CD4-positive, alpha-beta T cell treated with Interleukin-17A for 1 hour (primary cell): Measurements from ENCODE around the gene PEG3.

Experiments used
- DNase-seq: peaks from one replicate; pipeline ENCODE4 v3.0.0-alpha.2; 2020

PEG3 gene

DNA sequence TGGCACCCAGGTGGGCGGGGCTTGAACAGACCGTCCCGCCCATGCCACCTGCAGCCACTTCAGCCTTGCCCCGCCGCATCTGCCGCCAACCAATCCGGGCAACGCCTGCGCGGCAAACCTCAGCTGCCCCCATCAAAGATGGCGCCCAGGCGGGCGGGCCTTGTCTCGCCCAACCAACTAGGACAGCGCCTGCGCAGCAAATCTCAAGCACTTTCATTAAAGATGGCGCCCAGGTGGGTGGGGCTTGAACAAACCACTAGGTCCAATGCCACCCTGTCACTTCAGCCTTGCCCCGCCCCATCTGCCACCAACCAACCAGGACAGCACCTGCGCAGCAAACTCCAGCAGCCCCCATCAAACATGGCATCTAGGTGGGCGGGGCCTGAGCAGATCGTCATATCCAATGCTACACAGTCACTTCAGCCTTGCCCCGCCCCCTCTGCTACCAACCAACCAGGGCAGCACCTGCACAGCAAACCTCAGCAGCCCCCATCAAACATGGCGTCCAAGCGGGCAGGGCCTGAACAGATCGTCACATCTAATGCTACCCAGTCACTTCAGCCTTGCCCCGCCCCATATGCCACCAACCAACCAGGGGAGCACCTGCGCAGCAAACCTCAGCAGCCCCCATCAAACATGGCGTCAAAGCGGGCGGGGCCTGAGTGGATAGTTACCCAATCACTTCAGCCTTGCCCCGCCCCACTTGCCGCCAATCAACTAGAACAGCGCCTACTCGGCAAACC is 1.4 kb downstream of the PEG3 start:
- DNase-seq: peak; percentile 39

DNA sequence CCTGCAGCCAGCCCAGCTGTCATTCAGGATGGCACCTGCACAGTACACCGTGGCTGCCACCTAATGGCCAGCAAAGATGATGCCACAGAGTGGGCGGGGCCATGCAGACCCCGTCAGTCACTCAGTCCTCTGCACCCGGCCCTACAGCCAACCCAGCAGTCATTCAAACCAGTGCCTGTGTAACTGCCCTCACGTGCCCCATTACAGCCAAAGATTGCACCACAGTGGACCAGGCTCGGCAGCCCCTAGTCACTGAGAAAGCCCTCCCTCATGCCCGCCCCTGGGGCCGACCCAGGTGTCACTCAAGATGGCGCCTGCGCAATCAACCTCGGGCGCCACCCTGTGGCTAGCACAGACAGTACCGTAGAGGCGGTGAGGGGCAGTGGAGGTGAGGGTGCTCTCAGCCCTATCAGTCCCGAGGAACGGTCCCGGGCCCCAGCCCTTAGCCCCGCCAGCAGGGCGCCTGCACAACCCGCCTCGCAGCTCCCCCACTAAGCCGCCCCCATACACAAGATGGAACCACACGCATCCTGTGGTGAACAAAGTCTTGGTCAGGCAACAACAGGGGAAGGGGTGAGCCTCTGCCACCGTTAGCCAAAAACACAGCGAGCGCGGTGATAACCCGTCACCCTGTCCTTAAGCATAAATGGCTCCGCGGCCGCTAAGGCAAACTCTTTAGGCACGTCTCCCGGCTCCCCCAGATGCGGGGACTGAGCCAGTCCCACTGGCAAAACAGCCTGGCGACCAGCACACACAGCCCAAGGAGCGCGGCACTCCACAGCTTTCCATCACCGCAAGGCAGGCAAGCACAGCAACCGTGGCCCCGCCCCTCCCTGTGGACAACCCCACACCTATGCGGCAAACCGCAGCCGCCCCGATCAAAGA is 2.3 kb downstream of the PEG3 start:
- peak; percentile 2 for DNase-seq

DNA sequence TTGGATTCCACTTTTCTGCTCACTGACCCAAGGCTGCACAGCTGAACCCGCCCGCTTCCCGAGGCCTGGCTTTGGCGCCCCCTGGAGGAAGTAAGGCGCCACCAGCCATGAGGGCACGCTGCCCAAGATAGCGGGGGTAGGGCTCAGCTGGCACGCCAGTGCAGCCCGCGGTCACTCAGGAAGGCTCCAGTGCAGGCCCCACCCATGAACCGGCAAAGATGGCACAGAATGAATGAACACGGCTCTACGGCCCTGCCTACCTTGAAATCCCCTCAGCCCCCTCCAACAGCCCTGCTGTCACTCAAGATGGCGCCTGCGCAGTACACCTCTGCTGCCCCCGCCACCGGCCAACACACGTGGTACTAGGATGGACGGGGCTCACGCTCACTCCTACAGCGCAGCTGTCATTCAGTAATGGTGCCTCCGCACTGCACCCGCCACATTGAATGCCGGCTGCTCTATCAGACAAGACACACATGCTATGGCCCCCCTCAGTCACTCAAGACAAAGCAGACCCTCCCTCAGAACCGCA is 3.0 kb downstream of the PEG3 start:
- DNase-seq: no peak

DNA sequence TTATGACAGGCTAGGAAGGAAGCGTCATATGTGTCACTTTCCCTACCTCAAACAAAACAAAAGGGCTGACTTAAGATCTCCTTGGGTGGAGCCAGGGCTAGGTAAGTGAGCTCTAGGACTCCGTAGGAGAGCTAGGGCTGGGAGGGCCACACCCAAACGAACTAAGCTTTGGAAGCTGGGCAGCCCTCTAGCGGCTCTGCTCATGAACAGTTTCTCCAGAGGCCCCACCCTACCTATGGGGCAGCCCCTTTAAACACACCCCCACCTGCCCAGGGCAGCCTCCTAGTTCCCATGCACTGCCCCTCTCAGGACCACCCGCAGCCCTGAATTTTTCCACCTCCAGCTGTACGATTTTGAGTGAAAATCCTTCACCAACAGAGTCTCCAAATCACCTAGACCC is 3.5 kb downstream of the PEG3 start:
- no peak for DNase-seq

DNA sequence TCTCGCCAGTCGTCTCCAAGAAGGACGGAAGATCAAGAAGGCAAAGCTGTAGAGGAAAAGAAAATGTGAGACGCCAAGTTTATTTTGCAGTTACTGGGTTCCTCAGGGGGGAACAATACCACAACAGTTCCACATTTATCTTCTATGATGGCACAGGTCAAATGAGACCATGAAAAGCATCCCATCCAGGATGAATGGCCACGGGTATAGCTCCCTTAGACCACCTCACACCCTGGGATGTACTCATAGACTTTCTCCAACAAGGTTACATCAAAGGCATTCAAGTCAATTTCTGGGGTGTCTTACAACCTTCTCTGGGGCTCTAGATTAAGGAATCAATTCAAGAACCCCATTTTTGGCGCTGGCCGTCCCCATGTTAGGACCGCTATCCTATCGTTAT is 4.5 kb downstream of the PEG3 start:
- DNase-seq: no peak

DNA sequence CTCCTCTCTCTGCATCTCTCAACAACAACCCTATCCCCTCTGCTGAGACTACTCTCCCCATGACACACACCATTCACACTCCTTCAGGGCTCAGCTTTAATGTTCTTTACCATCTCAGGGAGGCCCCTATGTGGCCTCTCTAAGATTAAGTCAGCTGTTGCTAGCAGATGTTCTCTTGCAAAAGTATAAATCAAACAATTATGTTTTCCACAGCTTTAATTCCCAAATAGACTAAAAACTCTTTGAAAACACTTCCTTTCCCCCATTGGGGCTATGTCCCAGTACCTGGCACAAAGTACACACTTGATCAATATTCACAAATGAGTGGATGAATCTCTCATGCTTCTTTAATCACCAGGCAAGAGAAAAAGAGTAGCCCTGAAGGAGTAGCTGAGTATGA is 5.1 kb downstream of the PEG3 start:
- no peak for DNase-seq

DNA sequence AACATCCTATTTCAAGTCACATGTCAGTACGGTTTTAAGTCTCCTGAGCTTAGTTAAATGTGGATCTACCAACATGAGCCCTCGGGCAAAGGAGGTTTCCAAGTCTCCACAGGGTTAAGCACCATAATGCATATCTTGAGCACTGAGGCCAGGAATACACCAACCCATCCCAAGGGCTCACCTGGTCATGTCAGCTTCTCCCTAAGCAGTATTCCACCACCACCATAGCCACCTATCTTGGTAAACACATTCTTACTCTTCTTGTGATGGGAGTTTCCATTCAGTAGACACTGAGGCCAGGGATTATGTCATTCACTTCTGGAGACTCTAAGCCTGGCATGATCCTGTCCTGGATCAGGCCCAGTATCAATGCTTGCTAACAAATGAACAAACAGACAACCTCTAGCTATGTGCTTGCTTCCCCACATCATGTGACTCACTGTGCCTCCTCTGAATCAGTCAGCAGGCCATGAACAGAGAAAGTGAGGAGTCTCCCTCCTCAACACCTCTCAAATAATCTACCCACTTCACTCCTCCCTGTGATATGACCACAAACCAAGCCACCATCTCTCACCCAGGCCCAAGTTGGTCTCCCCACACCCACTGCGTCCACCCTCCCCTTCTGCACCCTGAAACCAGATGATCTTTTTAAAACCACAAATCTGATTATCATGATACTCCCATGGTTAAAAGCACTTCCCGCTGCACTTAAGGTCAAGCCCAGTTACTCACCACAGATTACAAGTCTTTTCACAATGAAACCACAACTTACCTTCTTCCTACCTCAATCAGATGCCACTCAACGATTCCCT is 5.8 kb downstream of the PEG3 start:
- DNase-seq: no peak

DNA sequence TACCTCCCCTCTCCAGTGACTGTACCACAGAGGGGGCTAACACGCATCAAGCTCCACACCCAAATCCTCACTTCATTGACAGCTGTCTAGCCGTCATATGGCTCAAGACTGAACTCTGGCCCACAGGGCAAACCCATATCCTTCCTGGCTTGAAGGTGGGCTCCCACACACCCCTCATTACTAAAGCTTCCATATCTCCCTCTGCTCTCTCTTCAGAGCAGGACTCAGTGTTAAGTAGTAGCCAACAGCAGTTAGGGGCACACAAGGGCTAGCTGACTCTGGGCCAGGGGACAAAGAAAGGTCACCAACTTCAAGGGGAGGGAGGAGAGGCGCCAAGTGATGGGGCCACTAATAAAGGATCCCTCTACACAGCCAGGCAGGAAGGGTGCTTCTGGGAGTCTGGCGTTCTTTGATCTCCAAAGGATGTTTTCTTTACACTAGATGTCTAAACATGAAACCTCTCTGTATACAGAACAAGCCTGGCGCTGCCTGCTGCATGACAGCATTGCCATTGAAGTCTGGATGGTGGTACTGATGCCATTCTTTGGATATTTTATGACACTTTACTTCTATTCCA is 8.1 kb downstream of the PEG3 start:
- DNase-seq: no peak

DNA sequence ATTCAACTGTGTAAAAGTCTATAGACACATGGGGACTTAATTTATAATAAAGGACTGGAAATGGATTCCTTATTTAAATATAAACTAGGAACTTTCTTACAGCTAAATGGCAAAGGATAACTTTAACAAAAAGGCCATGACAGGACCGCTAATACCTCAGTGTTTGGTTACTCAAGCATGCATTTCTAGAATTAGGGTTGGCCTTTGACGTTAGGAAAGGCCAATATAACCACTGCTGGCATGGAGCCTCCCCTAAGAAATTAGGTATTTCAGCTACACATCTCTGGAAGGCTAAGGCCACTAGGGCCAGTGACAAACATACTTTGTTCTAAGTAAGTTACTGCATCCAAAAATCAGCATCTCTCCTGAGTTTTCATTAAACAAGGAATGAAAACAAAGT is 9.3 kb downstream of the PEG3 start:
- no peak for DNase-seq

DNA sequence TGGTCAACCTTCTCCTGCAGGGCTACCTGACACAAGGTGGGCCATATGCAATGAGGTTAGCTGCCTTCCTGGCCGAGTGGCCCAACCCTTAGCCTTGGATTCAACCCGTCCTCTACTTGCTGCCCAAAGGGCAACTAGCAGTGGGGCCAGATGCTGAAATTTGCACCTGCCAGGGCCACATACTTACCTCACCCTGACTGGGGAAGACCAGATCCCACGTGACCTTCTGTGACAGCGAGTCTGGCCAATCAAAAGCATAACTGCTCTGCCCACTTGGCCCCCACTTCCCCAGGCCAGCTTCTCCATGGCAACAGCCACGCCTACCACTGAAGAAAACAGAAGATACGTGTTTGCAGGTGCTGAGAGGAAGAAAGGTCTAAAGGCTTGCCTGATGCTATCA is 10.9 kb downstream of the PEG3 start:
- no peak for DNase-seq

DNA sequence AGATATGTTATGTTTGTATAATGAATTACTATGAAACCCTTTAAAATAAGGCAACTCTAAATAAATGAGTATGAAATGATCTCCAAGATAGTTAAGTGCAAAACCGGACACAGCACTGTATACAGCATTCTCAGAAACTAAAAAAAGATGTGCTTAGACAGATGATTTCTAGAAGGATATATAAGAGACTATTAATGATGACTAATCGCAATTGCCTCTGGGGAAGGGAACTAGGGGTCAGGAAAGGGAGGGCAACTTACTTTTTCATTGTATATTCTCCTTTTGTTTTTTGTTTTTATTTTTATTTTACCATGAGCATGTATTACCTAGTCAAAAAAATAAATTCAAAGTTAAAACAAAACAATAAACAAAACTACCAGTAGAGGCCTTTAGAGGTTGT is 12.8 kb downstream of the PEG3 start:
- no peak for DNase-seq

DNA sequence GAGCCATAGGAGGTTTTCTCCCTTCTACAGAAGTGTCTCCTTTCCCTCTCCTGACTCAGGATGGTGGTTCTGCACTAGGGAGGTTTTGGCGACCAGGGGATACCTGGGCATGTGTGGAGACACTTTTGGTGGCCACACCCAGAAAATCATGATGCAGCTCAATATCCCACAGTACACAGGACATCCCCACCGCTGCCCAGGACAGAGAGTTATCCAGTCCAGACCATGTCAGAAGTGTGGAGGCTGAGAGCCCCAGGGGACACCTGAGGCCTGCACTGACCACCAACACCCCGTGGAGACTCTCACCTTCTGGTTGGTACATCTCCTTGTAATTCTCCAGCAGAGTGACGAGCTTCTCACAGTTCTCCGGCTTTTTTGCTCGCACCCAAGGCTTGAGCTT is 16.6 kb downstream of the PEG3 start:
- no peak for DNase-seq

DNA sequence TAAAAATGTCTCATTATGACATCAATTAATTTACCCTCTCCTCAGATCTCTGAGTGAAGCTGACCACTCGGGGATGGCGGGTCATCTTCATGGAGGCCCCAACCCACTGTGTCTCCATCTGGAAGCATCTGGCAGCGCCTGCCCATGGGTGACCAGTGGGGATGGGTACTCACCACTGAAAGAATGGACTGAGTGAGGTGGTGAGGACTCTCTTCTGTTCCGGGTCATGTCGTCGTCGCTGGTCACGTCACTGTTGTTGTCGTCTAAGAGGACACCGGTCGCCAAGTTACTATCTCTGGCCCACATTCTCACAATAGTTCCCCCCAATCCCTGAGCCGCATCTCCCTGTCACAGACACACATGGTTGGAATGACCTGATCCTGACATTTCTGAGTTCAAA is 17.1 kb downstream of the PEG3 start:
- DNase-seq: no peak

DNA sequence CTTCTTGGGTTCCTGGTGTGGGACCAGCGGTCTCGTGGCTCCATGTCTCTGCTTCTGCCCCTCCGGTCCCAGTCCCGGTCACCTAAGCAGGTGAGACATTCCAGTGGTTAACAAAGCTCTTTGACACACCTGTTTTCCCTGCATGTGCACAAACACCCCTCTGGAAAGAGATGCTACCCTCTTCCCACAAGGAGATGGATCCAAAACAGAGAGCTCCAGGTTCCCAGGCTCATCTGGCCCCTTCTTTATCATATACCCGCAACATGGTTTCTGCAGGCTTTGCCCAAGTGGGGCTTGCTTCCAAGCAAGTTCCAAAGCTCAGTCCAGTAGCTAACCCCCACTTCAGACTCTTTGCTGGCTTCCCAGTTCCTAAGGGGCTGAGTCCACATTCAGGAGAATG is 17.8 kb downstream of the PEG3 start:
- no peak for DNase-seq

DNA sequence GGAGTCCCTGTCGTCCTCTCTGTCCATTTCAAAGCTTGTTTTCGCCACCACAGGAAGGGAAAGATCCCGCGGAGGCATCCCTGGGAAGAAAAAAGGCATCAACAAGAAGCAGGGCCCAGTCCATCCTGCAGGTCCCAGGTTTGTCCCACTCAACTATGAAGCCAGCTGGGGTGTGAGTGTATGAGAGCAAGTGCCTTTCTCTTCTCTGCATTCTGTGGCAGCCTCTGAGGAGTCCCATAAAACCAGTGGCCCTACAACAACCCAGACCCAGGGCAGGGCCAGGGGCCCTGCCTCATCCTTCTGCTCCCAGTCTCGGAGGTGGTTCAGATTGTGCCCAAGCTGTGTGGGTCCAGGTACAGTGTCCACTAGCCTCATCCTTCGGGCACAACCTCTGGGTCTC is 18.9 kb downstream of the PEG3 start:
- no peak for DNase-seq

DNA sequence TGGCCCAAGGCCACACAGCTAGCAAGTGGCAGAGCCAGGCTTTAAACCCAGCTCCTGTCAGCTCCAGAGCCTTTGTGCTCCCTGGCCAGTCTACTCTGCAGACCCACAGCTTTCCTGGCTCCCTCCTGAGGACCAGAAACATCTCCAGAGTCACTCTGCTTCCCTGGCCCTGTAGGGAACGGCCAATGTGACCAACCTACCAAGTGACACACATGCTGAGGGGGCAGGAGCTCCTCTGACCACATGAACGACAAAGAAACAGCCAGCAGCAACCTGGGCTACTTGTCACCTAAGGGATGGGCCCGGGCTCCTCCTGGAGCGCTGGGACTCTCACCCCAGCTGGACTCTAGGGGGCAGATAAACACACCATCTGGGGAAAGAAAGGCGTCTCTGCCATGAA is 19.3 kb downstream of the PEG3 start:
- DNase-seq: no peak

DNA sequence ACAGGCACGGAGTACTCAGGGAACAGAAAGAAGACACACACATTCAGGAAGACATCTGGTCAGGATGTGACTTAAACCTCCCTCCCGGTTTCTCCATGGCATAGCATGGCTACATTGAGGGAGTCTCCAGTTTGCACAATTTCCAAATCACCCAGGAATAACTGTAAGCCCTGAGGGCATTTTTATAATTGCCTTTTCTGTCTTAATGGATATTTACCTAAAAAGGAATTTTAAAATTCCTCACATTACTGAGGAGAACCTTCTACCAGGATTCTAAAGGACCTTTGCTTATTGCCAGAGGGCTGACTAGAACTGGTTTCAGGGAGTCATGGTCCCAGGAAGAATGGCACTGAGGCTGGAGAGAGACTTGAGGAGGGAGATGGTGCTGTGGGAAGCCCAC is 21.4 kb downstream of the PEG3 start:
- no peak for DNase-seq

DNA sequence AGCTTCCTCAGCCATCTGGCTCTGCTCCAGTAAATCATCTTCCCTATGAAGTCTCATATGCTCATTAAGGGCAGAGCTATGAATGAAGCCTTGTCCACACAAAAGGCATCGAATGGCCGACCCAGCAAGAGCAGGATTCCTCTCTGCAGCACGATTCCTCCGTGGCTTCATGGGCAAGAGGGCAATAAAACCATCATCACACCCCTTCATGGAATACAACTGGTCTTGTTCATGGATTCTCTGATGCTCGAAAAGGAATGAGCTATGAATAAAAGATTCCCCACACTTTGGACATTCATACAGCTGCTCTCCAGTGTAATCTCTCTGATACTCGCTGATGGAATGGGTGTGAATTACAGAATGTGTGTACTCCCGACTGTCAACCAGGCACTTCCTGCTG is 25.9 kb downstream of the PEG3 start:
- DNase-seq: no peak

DNA sequence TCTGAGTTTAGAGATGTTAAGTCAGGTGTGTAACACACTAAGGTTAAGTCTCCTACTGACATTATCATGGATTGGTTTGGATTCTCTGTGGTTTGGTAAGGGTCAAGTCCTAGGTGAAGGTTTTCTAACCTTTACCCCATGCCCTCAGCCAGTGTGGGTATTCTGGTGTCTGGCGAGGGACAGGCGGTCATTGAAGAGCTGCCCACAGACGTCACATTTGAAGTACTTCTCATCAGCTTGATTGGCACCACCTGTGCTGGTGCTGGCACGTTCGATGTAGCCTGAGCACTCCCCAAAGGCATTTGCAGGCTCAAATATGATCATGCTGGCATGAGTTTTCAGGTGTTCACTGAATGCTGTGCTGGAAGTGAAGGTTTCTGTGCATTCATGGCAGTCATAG is 27.0 kb downstream of the PEG3 start:
- no peak for DNase-seq

DNA sequence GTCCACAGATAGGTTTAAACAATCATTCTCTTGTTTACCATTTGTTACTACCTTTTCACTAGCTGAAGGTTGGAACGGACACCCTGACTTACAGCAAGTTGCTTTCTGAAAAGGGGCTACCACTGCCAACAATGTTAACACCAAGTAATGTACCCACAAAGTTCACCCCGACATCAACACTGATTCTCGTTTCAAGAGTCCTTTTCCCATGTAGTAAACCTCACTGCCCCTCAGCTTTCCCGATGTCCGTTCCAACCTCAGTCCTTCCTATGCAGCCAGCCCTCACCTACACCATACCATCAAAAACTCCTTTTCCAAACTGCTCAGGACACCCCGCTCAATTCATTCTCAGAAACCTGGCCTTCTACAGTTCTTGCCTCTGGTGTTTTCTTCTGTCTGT is 29.0 kb downstream of the PEG3 start:
- DNase-seq: no peak

DNA sequence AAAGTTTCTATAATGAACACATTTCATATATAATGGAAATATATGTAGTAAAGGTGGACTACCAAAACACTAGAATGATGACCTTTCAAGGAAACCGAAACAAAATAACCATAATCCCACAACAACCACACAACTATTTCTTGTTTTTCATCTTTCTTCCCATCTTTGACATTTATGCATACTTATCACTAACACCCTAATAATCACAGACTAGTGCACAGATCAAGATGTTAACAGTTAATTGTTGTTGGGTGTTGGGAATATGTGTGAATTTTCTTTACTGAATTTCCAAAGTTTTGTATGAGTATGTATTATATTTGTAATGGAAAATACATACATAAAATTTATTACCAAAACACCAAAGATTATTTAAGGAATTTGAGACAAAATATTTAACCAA is 30.3 kb downstream of the PEG3 start:
- no peak for DNase-seq

DNA sequence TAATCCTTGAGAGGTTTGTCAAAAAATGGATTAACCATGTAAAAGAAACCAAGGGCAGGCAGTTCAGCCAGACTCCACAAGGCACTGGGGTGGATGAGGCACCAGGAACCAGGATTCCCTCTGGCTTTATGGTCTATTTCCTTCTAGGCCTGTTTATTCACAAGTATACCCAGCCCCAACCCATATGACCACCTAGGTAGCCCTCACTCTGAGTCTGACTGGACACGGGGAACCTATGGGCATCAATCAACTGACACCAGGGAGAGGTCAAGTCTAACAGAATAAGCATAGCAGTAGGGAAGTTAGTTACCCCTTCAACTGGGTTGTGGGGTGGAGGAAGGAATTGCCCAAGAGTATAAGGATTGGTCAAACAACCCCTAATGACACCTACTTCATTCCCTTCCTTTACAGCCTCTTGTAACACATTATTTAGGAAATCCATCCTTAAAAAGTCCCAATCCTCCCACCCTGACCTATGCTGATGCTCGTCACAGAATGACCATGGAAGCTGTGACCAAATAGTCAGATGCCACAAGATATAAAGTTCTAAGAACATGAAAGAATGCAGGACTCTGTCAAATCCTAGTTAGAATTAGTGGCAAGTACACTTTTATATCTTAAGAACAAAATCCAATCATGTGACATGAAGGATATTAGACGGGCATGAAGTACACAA is 31.7 kb downstream of the PEG3 start:
- no peak for DNase-seq
